ENCODE results near the gene SLC9A9. TPM values are rescaled to one million over a fixed set of nuclear protein-coding genes. Genes with fewer than 3 reads are reported as not detected.

SLC9A9 gene
- total and polyA plus RNA-seq, 10 donors: 10.8 to 58.2 (median 44.7) TPM

DNA sequence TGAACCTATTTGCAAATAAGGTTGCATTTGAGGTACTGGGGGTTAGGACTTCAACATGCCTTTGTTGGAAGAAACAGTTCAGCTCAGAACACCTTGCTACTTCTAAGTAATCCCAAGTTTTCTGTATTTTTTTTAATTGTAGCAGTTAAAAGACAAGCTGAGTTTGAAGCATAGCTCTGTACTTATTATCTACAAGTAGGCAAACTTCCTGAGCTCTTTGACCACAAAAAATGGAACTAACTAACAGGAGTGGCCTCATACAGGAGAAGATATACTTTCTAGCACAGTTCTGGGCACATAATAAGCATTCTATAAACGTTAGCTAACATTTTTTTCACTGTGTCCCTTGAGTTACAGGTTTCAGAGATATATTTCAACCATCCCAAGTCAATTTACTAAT, 569.5 kb downstream of the SLC9A9 start:
- Histone ChIP-seq H3K9me3 (peaks cover 0 to 6% (median 0%) of the 10 kb centered on the region in 8 donors), H3K4me1 (no peaks in the 10 kb centered on the region), H3K36me3 (no peaks in the 10 kb centered on the region), H3K4me3 (no peak overlapping the region), H3K27me3 (replicated peaks in 1 of 7) (no peaks in the 10 kb centered on the region), H3K27ac (no peak overlapping the region)
- intact Hi-C loops (cut with DNase I; ENCODE audit: low total_unique reads): no loop called here
- TF ChIP-seq, protein P1, sequence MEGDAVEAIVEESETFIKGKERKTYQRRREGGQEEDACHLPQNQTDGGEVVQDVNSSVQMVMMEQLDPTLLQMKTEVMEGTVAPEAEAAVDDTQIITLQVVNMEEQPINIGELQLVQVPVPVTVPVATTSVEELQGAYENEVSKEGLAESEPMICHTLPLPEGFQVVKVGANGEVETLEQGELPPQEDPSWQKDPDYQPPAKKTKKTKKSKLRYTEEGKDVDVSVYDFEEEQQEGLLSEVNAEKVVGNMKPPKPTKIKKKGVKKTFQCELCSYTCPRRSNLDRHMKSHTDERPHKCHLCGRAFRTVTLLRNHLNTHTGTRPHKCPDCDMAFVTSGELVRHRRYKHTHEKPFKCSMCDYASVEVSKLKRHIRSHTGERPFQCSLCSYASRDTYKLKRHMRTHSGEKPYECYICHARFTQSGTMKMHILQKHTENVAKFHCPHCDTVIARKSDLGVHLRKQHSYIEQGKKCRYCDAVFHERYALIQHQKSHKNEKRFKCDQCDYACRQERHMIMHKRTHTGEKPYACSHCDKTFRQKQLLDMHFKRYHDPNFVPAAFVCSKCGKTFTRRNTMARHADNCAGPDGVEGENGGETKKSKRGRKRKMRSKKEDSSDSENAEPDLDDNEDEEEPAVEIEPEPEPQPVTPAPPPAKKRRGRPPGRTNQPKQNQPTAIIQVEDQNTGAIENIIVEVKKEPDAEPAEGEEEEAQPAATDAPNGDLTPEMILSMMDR (IDR thresholded peaks at IDR 0.05 in 8 of 11, conservative IDR thresholded peaks at IDR 0.05 in 3 of 11): no peak
- 41 to 64% (median 48%) methylated on average over 1 of the region's 1 CpG for WGBS, 5 donors
- no peak for DNase-seq

DNA sequence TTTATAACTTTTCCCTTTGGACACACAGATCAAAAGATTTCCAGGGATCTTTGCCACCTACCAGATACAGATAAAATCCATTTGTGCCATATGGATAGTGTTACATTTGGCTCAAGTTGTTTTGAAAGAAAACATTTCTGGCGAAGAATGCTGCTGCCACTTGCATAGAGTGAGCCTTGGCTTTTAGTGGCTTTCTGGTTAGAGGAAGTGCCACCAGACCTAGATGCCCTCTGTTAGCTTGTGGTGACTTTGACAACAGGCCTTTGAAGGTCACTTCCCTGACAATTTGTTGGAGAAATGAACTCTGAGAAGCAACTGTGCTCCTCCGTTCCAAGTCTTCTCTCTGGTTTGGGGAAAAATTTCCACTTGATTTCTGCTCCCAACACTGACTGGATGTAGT, 570.7 kb downstream of the SLC9A9 start:
- Histone ChIP-seq H3K4me3 (no peak overlapping the region), H3K9me3 (peaks cover 0 to 6% (median 0%) of the 10 kb centered on the region in 8 donors), H3K36me3 (no peaks in the 10 kb centered on the region), H3K27me3 (replicated peaks in 1 of 7) (no peaks in the 10 kb centered on the region), H3K4me1 (no peaks in the 10 kb centered on the region), H3K27ac (no peak overlapping the region)
- WGBS, 5 donors: 76 to 97% (median 86%) methylated on average over 2 of the region's 2 CpGs
- TF ChIP-seq POLR2A (IDR thresholded peaks at IDR 0.05): no peak
- TF ChIP-seq, protein P1 (IDR thresholded peaks at IDR 0.05 in 8 of 11, conservative IDR thresholded peaks at IDR 0.05 in 3 of 11): no peak
- TF ChIP-seq POLR2AphosphoS5 (IDR thresholded peaks at IDR 0.05): no peak
- intact Hi-C loops (cut with DNase I; ENCODE audit: low total_unique reads): no loop called here
- DNase-seq: no peak

DNA sequence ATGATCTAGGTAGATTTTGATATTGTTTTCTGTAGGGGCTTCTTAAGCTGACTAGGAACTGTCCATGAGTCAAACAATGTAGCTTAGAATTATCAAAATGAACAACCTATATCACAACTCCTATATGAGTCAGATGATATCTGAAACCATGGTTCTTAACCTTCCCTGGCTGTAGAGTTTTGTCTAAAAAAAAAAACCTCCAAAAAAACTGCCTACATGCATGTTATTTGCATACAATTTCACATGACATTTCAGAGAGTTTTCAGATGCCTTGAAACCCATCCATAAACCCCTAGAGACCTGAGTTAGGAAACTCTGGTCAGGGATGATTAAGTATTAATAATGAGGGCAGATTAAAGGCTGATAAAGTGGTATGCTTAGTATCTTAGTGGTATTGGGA, 571.7 kb downstream of the SLC9A9 start:
- no peaks in the 10 kb centered on the region for H3K36me3 ChIP-seq
- peaks cover 0 to 6% (median 0%) of the 10 kb centered on the region in 8 donors for H3K9me3 ChIP-seq
- no peak for DNase-seq
- no peak overlapping the region for H3K4me3 ChIP-seq
- H3K27me3 ChIP-seq (replicated peaks in 1 of 7): no peaks in the 10 kb centered on the region
- no peak for TF ChIP-seq POLR2A (IDR thresholded peaks at IDR 0.05)
- no peaks in the 10 kb centered on the region for H3K4me1 ChIP-seq
- intact Hi-C loops (cut with DNase I; ENCODE audit: low total_unique reads): no loop called here
- H3K27ac ChIP-seq: no peak overlapping the region

DNA sequence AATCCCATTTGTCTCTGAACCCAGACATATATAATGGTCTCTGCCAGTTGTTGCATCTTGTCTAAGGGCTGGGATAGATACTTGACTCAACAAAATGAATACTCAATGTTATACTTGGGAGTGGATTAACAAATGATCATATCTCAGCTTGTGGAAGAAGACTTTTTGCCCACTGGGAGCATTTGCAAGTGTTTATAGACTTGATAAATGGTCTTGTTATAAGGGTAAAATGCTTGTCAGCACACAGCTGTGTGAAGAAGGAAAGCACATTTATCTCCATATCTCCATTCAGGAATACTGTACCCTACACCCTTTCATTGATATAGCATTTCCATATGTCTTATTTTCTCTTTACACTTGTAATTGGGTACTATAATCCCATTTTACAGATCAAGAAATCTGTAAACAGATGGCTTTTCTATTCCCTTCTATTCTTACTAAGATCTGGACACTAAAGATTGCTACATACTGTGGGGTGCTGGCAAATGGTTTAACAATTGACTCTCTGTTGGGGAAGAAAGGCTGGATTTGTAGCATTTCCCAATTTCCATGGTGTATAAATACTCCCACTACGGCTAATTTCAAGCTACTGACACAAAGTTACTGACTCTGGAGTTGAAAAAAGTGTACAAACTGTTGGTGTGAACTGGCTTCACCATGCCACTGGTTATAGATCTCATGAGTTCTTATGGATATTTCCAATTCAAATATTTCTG, 574.1 kb downstream of the SLC9A9 start:
- TF ChIP-seq, protein P1 (IDR thresholded peaks at IDR 0.05 in 8 of 11, conservative IDR thresholded peaks at IDR 0.05 in 3 of 11): no peak
- no peak for TF ChIP-seq POLR2AphosphoS5 (IDR thresholded peaks at IDR 0.05)
- WGBS, 5 donors: 91 to 98% (median 96%) methylated on average over 1 of the region's 1 CpG
- no peaks in the 10 kb centered on the region for H3K36me3 ChIP-seq
- DNase-seq: no peak
- H3K4me1 ChIP-seq: no peaks in the 10 kb centered on the region
- intact Hi-C loops (cut with DNase I; ENCODE audit: low total_unique reads): no loop called here
- H3K9me3 ChIP-seq: no peaks in the 10 kb centered on the region
- no peak overlapping the region for H3K27ac ChIP-seq
- H3K4me3 ChIP-seq: no peak overlapping the region
- no peaks in the 10 kb centered on the region for H3K27me3 ChIP-seq (replicated peaks in 1 of 7)
